NCI-H2029 (cell line): ENCODE measurements around the gene SRGAP1.
"Not testable (repeated sequence)": the region's sequence is repeated elsewhere in the genome, so short reads cannot be mapped to it uniquely, and the experiment has no call there.

Source experiments
- DNase-seq: peaks from one replicate; lab custom pipeline; 2025; lab: John Stamatoyannopoulos, UW

Gene SRGAP1

DNA sequence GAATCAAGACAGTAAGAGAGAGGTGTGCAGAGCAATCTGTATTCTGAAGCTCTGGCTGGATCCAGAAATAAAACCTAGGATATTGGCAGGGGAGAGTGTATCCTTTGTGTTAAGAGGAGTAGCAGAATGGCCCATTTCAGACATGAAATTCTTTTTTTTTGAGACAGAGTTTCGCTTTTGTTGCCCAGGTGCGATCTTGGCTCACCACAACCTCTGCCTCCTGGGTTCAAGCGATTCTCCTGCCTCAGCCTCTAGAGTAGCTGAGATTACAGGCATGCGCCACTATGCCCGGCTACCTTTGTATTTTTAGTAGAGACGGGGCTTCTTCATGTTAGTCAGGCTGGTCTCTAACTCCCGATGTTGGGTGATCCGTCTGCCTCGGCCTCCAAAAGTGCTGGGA, 6.1 kb upstream of the SRGAP1 start:
- DNase-seq: no peak

DNA sequence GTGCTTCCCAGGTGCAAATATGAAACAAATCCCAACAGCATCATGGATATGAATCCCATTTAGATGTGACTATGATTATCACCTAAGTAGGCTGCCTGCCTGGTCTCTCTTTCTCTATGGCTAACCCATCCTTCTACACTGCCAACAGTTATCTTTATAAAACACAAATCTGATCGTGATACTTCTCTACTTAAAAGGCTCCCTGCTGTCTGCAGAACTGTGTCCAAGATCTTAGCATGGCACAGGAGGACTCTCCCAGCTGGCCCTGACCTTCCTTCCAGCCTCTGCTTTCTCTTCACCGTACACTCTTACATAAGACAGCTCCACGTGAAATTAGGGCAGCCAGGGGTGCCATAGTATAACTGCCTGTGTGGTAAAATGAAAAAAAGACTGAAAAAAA, 3.5 kb upstream of the SRGAP1 start:
- no peak for DNase-seq

DNA sequence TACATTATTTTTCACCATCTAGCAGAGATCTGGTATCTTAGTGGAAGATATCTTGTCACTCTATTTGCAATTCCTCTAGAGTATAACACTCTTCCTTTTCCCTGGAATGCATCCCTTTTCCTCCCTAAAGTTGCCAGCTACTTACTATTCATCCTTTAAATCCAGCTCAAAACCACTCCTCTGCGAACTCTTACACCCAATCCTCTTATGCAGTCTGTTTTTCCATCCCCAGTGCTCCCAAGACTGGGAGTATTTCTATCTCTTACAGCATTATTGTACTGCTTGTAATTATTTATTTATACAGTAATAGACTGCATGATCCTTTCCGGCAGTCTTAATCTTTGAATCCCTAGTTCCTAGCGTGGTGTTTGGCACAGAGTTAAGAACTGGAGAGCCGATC, 2.9 kb upstream of the SRGAP1 start:
- no peak for DNase-seq

DNA sequence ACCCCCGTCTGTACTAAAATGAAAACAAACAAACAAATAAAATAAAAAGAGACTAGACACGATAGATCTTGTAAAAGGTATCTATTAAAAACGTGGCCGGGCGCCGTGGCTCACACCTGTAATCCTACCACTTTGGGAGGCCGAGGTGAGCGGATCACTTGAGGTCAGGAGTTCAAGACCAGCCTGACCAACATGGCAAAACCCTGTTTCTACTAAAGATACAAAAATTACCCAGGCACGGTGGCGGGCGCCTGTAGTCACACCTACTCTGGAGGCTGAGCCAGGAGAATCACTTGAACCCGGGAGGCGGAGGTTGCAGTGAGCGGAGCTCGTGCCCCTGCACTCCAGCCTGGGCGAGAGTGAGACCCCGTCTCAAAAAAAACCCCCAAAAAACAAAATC, 1.8 kb upstream of the SRGAP1 start:
- DNase-seq: not testable (repeated sequence)

DNA sequence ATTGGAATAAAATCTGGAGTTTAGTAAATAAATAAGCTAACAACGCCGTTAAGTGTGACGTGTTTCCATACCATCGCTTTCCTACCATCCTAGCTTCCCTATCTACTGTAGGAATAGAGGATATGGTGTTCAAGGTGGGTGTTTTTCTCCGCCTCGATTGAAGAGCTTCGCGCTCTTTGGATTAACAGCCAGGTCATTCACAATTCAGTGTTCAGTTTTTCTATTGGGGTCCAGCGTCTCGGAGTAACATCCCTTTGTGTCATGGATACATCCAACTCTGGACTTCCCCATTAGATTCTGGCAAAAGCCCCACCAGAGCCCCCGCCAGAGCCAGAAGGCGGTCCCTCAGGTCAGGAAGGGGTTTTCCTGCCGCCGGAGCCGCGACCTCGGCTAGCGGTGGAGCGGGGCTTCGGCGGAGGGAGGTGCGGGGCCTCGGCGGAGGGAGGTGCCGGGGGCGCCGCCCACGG, 1.2 kb upstream of the SRGAP1 start:
- no peak for DNase-seq

DNA sequence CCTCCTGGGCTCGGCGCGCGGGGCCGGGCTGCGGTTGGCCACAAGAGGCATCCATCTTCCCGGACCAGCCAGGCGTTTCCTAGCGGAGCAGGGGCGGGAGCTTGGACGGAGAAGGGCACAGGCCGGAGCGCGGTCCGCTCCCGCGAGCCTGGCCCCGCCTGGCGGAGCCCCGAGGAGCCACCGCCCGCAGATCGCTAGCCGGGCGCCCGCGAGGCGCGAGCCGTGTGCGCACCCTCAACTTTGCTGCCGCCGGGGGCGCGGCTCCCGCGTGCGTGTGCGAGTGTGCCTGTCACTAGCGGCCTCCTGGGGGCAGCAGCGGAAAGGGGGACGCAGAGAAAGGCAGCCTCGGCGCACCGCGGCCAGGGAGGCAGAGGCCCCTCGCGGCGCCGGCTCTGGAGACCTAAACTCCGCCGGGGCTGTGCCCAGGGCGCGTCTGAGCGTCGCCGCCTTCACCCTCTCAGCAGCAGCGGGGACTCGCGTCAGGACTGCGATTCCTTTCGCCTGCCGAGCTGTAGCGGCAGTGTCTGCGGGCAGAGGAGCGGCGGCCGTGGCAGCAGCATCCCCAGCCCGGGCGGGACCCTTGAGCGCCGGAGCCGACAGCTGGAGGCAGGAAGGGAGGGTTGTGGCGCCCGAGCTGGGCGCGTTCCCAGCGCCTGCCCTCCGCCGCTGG, 644 bp upstream of the SRGAP1 start:
- DNase-seq: peak; percentile 86

GRCh38 chr12:63845726-63846125, 1.2 kb downstream of the SRGAP1 start:
- DNase-seq: peak; percentile 10

DNA sequence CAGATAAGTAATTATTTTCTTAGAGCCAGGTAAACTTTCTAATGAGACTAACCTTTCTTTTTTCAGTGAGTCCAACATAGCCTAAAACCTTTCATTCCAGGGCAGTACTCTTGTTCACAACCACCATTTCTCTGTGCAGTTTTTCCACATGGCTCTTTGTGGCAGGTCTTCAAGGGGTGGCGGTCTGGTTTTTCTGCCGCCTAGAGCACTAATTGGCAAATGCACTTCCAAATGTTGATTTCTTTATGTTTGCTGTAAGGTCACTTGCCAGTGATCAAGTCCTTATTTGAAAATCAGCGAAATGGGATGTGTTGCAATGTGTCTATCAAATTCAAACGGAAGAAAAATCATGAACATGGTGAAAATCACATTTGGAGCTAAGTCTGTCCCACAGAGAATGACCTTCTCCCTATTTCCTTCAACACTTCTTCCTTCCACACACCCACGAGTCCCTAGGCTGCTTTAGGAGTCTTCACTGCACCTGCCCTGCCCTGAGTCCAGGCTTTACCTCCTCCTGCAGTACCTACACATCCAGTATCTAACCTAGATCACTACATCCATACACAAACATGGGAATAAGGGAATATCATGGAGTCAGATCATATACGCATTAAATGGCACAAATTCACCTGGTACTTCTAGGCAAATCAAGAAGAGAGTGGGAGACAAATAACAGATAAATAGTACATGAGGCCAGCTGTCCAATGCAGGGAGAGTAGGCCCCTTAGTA, 1.9 kb downstream of the SRGAP1 start:
- DNase-seq: no peak

GRCh38 chr12:63848450-63848849, 4.0 kb downstream of the SRGAP1 start:
- no peak for DNase-seq

- no peak for DNase-seq
Measured at GRCh38 chr12:63849106-63849620, 4.7 kb downstream of the SRGAP1 start.

- DNase-seq: no peak
Measured at GRCh38 chr12:63849641-63850040, 5.1 kb downstream of the SRGAP1 start.

GRCh38 chr12:63853978-63854377, 9.5 kb downstream of the SRGAP1 start:
- no peak for DNase-seq

- no peak for DNase-seq
Measured at GRCh38 chr12:63855299-63855698, 10.8 kb downstream of the SRGAP1 start.

- no peak for DNase-seq
Measured at GRCh38 chr12:63857771-63858670, 13.5 kb downstream of the SRGAP1 start.

- DNase-seq: not testable (repeated sequence)
Measured at GRCh38 chr12:63859880-63860279, 15.4 kb downstream of the SRGAP1 start.

DNA sequence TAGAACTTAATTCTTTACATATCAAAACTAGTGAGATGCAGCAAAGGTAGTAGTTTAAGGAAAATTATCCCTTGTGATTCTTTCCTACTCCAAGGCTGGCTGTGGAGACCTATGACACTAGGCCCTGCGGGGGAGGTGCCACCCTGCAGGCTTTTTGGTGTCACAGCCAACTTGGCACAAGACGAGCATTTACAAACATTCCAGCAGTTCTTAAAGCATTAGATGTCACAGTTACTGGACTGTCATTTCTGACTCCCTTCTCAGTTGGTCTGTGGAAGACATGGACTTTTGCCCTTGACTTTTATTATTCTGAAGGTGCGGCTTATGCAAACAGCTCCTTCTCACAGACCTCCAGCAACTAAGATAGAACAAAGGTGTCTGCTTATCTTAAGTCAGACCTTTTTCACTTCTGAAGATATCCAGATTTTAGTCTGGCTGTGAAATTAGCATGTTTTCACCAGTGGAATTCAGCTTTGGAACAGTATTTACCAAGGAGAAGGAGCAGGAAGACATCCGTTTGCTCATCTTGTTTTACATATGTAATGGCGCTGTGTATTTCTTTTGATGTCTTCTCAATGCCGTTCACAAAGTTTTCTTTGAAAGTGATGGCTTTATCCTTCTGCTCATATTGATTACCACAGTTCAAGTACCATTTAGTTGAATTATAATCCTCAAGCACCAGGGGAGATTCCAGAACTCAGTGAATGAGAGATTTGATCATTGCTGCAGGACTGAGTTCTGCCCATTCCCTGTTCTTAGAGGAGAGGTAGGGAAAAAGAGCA, 17.9 kb downstream of the SRGAP1 start:
- peak; percentile 23 for DNase-seq

DNA sequence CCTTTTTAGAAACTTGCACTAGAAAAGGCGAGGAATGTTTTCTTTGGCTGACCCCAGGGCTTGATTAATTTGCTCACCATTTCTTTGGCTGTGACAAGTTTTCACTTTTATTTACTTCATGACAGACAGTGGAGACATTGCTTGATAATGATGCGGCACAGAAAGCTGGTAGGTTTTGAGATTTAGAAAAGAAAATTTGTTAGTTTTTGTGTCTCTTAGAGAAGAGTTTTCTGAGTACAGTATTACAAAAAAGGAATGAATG, 18.4 kb downstream of the SRGAP1 start:
- DNase-seq: no peak

- no peak for DNase-seq
Measured at GRCh38 chr12:63863658-63864453, 19.4 kb downstream of the SRGAP1 start.

DNA sequence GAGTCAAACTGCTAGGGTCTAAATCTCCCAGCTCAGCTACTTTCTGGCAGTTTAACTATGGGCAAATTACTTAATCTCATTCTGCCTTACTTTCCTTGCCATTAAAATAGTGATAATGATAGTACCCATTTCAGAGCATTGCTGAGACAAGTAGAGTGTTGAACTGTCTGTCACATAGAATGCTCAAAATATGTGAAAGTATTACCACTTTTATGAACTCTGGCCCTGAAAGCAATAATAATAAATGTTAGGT, 19.9 kb downstream of the SRGAP1 start:
- DNase-seq: no peak

DNA sequence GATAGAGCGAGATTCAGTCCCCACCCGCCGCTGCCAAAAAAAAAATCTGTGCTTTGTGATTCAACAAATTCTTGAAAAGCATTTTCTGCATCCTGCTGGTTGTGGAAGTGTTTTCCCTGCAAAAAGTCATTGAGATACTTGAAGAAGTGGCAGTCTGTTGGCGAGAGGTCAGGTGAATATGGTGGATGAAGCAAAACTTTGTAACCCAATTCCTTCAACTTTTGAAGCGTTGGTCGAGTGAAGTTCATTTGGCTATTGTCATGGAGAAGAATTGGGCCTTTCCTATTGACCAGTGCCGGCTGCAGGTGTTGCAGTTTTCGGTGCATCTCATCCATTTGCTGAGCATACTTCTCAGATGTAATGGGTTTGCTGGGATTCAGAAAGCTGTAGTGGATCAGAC, 20.9 kb downstream of the SRGAP1 start:
- no peak for DNase-seq

- DNase-seq: no peak
Measured at GRCh38 chr12:63867053-63867452, 22.6 kb downstream of the SRGAP1 start.
